H4 (cell line): Measurements from ENCODE around the gene MED17. TPM values are rescaled to one million over a fixed set of nuclear protein-coding genes. Genes with fewer than 3 reads are reported as not detected.
A peak's percentile ranks its signal among the peaks of the same experiment; 100 is the strongest.
"Not testable (repeated sequence)": the region's sequence is repeated elsewhere in the genome, so short reads cannot be mapped to it uniquely, and the experiment has no call there.

ENCODE experiments used
- DNase-seq: peaks from one replicate; pipeline ENCODE4 v3.0.0-alpha.2; 2015; ENCODE audit warnings: low spot score
- total RNA-seq: library from RNA; depleted of rRNA; stranded (reverse); fragments of >200 nt; shearing (Covaris generic); gene quantifications from 2 replicates; pipeline ENCODE4 v1.2.3, GENCODE V29; 2014; rRNA removed

Gene MED17
- 21.4 and 30.5 TPM in 2 replicates for total RNA-seq

- DNase-seq, result peak; percentile 91
These were observed at the start of gene MED17 for GRCh38 chr11:93784145-93784934. Gene MED17 (plus strand): TSS chr11:93784282. CDS start chr11:93784514, 232 bp downstream.

DNA sequence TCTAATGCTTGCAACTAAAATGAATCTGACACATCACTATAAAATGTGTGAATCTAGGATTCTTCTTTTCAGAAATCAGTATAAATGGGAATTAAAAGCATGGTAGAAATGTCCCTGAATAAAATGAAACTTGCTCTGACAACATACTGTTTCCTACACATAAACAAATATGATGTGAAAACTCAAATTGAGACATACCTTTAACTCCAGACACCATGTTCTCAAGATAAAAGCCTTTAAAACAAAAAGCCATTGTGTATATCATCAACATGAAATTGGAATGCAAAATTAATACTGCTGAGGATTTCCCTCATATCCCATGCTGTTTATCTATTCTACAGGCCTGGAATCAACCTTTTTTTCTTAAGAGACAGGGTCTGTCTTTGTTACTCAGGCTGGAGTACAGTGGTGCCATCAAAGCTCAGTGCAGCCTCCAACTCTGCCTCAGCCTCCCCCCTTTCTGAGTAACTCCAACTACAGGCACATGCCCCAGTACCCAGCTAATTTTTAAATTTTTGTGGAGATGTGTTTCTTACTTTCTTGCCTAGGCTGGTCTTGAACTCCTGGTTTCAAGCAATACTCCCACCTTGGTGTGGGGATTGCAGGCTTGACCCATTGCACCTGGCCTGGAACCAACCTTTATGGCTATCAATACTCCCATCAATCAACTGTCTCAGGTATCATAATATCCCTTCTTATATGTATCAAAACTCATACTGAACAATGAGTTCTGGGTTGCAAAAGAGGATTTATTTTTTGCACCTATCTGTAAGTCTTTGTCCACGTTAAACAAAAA, 49.5 kb upstream of the MED17 start:
- no peak for DNase-seq

- DNase-seq, result no peak
These were observed 48.5 kb upstream of the MED17 start for GRCh38 chr11:93735627-93736026.

DNA sequence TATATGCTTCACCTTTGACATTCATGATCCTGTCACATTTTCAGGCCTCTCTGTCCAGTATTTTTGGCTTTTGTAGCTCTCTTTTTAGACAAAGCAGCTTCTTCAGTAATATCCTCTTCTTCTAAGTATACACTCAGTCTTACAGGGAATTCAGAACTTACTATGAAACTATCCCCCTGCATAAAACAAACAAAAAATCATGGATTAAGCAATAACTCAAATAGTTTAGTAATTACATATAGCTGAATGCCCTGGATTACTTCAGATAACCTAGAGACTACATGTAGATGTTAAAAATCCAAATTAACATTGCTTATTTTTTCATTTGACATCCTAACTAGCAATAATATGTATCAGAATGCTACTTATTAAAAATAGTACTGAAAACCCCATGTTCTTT, 48.0 kb upstream of the MED17 start:
- no peak for DNase-seq

- DNase-seq, result no peak
These were observed 46.0 kb upstream of the MED17 start for GRCh38 chr11:93737904-93738612.

DNA sequence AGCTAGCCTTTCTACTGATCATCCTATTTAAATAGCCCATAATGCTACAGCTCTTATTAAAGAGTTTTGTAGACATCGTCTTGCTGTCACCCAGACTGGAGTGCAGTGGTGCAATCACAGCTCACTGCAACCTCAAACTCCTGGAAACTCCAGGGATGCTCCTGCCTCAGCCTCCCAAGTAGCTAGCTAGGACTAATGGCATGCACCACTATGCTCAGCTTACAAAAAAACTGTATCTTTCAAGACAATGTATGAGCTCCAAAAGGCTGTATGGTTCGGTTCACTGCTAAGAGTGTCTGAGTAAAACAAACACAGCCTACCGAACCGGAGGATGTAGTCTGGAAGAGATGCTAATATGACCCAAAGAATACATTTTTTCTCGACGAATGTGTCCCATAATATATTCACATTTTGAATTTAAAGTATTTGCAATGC, 45.4 kb upstream of the MED17 start:
- DNase-seq, result no peak

DNA sequence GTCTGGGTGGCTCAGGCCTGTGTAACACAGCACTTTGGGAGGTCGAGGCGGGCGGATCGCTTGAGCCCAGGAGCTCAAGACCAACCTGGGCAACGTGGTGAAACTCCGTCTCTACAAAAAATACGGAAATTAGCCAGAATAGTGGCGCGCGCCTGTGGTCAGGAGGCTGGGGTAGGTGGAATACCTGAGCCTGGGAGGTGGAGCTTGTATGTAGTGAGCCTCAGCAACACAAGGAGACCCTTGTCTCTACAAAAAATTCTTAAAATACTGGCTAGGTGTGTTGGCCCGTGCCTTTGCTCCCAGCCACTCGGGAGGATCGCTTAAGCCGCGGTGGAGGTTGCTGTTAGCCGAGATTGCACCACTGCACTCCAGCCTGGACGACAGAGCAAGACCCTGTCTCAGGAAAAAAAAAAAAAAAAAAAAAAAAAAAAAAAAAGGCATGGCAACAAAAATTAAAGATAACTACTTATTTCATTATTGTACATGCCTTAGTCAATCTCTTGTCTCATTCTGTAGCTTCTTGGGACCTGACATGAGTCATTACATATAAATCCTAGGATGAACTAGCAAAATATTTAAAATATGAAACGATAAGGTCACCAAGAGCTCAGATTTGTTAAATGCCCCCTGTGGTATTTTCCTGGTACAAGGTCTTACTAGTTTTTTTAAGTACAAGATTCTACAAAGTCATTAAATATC, 43.9 kb upstream of the MED17 start:
- DNase-seq, result peak; percentile 18

DNA sequence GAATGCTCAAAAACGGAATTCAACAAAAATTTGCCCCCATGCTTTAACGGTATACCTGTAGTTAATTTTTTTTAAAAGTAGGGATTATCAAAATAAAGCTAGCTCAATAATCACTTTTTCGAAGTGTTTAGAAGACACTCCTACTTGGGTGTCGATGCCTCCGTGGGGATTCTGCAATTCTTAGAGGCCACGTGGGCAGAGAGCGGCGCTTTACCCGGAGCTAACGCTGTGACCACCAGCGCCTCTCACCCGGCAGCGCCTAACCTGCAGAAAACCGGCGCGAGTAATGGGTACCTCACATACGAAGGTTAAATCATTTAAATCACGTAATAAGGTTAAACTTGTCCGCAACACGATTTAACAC, 43.4 kb upstream of the MED17 start:
- DNase-seq, result peak; percentile 45

GRCh38 chr11:93741094-93741881, 42.8 kb upstream of the MED17 start, which contains the start of the genes C11orf54 and TAF1D:
Gene C11orf54 (plus strand): TSS chr11:93741672. CDS start chr11:93747394, 5,722 bp downstream.
Gene TAF1D (minus strand): TSS chr11:93741495. CDS start chr11:93739304, 2,191 bp downstream.
- DNase-seq, result peak; percentile 97

- peak; percentile 26 for DNase-seq
These were observed 42.2 kb upstream of the MED17 start for GRCh38 chr11:93741882-93742226.

- DNase-seq, result no peak
These were observed 40.8 kb upstream of the MED17 start for GRCh38 chr11:93743291-93743690.

DNA sequence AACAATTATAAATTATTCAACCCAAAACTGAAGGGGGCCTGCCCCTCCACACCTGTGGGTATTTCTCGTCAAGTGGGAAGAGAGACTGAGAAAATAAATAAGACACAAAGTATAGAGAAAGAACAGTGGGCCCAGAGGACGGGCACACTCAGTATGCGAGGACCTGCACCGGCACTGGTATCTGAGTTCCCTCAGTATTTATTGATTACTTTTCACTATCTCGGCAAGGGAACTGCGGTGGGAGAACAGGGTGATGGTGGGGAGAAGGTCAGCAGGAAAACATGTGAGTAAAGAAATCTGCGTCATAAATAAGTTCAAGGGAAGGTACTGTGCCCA, 39.4 kb upstream of the MED17 start:
- no peak for DNase-seq

- not testable (repeated sequence) for DNase-seq
These were observed 38.9 kb upstream of the MED17 start for GRCh38 chr11:93745005-93745755.

DNA sequence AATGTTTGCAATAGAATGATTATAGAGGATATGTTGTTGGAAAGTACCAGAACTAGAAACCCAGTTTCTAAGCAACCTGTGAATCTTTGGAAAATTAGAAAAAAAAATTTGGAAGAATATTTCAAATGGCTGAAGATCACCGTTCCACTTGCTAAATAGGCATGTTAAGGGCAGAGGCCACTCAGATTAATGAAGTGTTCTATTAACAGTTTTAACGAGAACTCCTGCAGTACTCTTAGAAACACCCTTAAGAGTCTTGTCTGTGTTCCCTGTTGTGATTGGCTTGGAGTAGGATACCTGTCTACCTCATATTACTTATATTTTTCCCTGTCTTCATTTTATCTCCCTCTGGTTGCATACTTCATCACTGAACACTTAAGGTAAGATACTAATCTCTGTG, 38.0 kb upstream of the MED17 start:
- no peak for DNase-seq

DNA sequence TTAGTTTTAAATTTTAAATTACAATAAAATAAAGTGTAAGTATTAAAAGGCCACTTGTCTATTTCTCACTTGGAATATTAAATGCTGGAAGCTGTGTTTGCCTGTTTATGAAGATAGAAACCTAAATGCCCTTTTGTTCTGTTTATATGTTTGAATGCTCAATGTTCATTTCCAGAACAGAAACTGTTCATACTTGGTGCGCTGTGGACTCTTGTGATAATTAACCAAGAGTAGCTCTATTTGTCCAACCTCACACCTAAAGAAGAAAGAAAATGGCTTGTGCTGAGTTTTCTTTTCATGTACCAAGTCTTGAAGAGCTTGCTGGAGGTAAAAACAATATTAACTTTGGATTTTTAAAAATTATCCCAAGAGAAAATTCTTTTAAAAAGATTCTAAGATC, 37.0 kb upstream of the MED17 start:
- no peak for DNase-seq

DNA sequence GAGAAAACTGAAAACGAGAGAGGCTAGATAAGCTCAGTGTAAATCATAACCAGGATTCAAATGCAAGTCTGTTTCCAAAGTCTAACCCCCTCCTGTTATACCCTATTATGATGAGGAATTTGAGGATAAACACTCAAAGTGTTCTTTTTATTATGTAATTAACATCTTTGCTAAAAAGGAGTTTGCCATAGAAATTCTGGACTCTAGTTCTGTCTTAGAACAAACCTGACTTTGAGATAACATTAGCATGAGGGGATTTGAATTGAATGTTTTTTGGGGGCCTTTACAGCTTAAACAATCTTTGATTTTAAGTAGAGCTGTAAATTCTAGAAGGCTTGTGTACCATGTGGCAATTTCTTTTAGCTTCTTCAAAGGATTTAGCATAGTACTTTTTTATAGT, 33.1 kb upstream of the MED17 start:
- no peak for DNase-seq

GRCh38 chr11:93753241-93753640, 30.8 kb upstream of the MED17 start:
- no peak for DNase-seq

DNA sequence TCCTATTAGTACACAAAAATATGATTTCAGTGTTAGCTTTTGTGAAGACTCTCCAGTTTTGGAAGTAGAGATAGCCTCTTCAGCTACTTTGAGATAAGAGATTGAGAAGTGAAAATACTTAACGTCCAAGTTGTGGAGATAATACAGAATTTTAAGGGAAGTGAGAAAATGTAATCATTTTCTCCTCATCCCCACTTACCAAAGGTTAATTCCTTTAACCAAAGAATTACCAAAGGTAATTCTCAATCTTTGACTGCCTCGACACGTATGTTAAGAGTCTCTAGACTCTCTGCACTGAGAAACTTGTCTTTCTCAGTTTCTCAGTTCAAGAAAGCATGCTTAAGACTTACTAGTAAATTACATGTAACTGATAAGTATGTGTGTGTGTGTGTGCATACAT, 27.3 kb upstream of the MED17 start:
- DNase-seq, result no peak

DNA sequence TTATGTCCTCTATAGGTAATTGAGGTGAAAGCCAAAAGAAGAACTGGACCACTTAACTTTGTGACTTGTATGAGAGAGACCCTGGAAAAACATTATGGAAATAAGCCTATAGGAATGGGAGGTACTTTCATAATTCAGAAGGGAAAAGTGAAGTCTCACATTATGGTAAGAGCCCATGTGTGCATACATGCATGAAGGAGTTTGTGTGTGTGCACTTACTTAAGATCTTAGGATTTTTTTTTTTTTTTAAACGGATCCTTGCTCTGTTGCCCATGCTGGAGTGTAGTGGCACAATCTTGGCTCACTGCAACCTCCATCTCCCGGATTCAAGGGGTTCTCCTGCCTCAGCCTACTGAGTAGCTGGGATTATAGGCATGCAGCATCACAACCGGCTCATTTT, 26.8 kb upstream of the MED17 start:
- no peak for DNase-seq
